HFF-Myc (cell line): ENCODE measurements around the gene IL34.
"Not testable (repeated sequence)": the region's sequence is repeated elsewhere in the genome, so short reads cannot be mapped to it uniquely, and the experiment has no call there.

Experiments
- DNase-seq: peaks from one replicate; pipeline ENCODE4 v3.0.0-alpha.2; 2011; ENCODE audit warnings: low read depth; ENCODE audit errors: extremely low read depth
- H3K4me3 ChIP-seq: replicated peaks from 2 replicates; pipeline ENCODE4 v1.5.1; 2011; ENCODE audit warnings: low read depth, mild to moderate bottlenecking, control low read depth, low read length
- TF ChIP-seq, protein P1 (sequence below): IDR thresholded peaks from 2 replicates; pipeline ENCODE4 v1.5.1; 2012; ENCODE audit warnings: mild to moderate bottlenecking, low read depth, low read length, control low read depth; ENCODE audit errors: missing control alignments

The IL34 gene

GRCh38 chr16:70612931-70613330 is 33.4 kb upstream of the IL34 start:
- no peak for DNase-seq
- TF ChIP-seq, protein P1, sequence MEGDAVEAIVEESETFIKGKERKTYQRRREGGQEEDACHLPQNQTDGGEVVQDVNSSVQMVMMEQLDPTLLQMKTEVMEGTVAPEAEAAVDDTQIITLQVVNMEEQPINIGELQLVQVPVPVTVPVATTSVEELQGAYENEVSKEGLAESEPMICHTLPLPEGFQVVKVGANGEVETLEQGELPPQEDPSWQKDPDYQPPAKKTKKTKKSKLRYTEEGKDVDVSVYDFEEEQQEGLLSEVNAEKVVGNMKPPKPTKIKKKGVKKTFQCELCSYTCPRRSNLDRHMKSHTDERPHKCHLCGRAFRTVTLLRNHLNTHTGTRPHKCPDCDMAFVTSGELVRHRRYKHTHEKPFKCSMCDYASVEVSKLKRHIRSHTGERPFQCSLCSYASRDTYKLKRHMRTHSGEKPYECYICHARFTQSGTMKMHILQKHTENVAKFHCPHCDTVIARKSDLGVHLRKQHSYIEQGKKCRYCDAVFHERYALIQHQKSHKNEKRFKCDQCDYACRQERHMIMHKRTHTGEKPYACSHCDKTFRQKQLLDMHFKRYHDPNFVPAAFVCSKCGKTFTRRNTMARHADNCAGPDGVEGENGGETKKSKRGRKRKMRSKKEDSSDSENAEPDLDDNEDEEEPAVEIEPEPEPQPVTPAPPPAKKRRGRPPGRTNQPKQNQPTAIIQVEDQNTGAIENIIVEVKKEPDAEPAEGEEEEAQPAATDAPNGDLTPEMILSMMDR: no peak
- no peak overlapping the region for H3K4me3 ChIP-seq

- H3K4me3 ChIP-seq: no peak overlapping the region
- no peak for DNase-seq
- TF ChIP-seq, protein P1: no peak
These were observed 32.0 kb upstream of the IL34 start for GRCh38 chr16:70614208-70614951.

DNA sequence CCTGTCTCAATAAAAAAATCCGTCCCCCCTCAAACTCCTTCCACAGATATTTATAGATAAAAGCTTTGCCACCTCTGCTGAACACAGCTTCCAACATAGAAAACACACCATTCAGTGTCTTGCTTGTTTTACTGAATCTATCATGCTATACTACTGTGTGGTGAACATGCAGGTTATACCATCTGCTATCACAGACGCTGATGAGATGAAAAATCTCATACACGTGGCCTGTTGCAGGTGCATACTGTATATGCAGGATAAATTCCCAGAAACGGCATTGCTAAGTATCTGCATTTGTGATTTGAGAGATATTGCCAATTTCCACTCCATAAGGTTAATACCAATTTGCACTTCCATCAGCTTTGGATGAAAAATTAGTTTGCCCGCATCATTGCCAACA is 30.4 kb upstream of the IL34 start:
- TF ChIP-seq, protein P1: no peak
- DNase-seq: no peak
- H3K4me3 ChIP-seq: no peak overlapping the region

DNA sequence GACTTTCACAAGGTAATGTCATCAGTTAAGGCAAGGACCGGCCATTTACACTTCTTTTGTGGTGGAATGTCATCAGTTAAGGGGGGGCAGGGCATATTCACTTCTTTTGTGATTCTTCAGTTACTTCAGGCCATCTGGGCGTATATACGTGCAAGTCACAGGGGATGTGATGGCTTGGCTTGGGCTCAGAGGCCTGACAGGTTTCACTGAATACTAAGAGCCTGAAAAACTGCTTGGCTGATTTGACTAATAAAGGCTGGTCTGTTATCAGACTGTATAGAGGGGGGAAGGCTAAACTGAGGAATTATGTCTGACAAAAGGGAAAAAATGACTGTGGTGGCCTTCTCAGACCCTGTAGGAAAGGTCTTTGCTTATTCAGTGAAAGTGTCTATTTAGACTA is 24.5 kb upstream of the IL34 start:
- not testable (repeated sequence) for DNase-seq, H3K4me3 ChIP-seq

DNA sequence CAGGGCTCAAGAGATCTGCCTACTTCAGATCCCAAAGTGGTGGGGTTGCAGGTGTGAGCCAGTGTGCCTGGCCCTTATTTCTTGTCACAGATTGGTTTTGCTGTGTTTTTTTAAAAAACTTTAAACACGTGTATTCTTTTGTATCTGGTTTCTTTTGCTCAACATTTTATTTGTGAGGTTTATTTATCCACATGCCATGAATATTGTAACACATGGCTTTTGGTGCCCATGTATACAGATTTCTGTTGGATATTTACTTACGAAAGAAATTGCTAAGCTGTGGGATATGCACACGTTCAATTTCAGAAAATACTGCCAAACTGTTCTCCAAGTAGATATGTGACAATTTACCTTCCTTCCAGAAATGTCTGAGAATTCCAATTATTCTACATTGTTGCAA is 18.7 kb upstream of the IL34 start:
- no peak for DNase-seq
- TF ChIP-seq, protein P1: no peak
- no peak overlapping the region for H3K4me3 ChIP-seq

DNA sequence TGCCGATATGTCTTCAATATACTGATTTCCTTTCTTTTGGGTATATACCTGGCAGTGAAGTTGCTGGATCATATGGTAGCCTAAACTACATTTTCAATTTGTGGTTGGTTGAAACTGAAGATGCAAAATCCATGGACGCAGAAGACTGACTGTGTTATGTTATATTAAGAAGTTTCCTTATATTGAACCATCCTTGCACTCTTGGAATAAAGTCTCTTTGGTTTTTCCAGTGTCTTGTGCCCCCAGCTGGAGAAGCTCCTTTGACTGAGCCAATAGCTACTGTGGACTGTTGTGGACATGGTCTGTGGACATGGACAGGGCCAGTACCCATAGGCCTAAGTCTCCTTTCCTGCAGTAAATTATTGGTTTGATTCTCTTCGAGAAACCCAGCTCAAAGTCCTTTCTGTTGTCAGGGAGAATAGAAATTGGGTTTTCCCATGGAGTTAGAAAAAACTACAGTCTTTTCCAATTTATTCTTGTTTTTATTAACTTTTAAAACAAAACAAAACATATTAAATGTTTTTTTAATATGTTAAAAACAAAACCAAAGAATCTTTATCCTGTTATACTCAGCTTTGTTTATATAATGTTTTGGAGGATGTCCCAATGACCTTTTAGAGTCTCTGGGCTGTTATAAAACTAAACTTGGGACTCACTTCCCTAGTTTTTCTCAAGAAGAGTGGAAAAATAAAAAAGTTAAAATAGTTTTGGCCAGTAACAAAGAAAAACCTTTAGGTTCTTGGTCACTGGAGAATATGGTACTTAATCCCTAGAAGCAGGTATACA is 15.2 kb upstream of the IL34 start:
- DNase-seq: no peak
- TF ChIP-seq, protein P1: no peak
- H3K4me3 ChIP-seq: no peak overlapping the region

DNA sequence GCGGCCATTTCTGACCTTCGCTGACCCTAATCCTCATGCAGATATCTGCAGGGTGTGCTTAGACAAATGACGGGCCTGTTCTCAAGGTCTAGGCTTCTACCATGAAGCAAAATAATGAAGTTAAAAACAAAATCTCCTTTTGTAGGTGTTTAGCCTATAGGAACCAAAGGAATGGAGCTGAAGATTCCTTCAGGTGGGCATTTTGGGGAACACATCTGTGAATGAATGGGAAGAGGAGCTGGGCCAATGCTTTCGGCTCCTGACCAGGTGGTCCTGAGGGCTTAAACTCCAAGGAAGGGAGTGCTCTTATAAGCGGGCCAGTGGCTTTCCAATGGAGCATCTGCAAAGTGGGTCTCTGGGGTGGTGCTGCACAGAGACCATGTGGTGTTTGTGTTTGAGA is 14.1 kb upstream of the IL34 start:
- H3K4me3 ChIP-seq: no peak overlapping the region
- DNase-seq: no peak
- TF ChIP-seq, protein P1: no peak

- not testable (repeated sequence) for DNase-seq, H3K4me3 ChIP-seq
These were observed 12.7 kb upstream of the IL34 start for GRCh38 chr16:70633617-70634016.
